Activated gamma-delta T cell treated with Interleukin-2 at 50 U/mL for 16 hours (primary cell): Measurements from ENCODE around the gene PGBD4.
A peak's percentile ranks its signal among the peaks of the same experiment; 100 is the strongest.

ENCODE experiments used
- DNase-seq: peaks from one replicate; pipeline ENCODE4 v3.0.0-alpha.2; 2020

PGBD4 gene

DNA sequence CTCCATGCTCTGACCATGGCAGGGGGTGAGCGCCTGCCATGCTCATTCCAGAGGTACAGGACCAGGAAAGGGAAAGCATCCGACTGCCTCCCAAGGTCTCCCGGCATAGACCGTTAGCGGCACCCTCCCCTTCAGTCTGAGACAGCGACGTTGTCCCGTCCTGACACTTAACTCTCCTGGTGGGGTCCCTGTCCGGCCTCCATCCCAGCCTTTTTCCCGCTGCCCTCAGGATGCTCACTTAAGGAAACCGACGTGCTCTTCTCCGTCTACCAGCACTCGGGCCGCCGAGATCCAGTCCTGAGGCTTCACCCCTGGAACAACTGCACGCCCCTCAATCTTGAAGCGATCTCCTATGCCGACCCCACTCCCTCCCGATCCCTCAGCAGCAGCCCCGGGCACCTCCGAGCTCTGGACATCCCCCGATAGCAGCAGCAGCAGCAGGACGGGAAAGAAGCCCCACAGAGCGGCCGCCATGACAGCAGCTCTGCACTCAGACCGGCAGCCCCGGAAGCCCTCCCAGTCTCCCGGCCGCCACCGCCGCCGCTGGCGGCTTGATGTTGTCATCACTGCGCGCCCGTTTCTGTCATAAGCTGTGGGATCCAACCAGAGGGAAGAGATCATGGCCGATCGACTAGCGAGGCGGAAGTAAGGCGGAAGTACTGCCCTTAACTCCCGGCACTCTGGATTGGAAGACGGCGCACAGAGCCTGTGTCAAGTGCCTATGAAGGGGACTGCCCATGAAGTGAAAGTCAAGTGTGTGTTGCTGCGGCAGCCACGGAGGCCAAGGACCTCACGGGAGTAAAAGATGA lies at the start of gene PGBD4, which contains the start of gene EMC7:
PGBD4 (plus strand) TSS at position 718 of the 809 bp plus-strand sequence. CDS start 449 bp downstream, outside the sequence.
EMC7 (minus strand) TSS at position 497 of the 809 bp plus-strand sequence; CDS start at position 474, 23 bp downstream.
- DNase-seq, result peak; percentile 99

DNA sequence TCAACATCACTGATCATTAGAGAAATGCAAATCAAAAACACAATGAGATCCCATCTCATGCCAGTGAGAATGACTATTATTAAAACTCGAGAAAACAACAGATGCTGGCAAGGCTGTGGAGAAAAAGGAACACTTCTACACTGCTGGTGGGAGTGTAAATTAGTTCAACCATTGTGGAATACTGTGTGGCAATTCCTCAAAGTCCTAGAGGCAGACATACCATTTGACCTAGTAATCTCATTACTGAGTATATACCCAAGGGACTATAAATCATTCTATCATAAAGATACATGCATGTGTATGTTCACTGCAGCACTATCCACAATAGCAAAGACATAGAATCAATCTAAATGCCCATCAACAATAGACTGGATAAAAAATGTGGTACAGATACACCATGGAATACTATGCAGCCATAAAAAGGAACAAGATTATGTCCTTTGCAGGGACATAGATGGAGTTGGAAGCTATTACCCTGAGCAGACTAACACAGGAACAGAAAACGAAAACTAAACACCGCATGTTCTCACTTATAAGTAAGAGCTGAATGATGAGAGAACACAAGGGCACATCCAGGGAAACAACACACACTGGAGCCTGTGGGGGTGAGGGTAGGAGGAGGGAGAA lies 47.7 kb upstream of the PGBD4 start:
- DNase-seq, result no peak

DNA sequence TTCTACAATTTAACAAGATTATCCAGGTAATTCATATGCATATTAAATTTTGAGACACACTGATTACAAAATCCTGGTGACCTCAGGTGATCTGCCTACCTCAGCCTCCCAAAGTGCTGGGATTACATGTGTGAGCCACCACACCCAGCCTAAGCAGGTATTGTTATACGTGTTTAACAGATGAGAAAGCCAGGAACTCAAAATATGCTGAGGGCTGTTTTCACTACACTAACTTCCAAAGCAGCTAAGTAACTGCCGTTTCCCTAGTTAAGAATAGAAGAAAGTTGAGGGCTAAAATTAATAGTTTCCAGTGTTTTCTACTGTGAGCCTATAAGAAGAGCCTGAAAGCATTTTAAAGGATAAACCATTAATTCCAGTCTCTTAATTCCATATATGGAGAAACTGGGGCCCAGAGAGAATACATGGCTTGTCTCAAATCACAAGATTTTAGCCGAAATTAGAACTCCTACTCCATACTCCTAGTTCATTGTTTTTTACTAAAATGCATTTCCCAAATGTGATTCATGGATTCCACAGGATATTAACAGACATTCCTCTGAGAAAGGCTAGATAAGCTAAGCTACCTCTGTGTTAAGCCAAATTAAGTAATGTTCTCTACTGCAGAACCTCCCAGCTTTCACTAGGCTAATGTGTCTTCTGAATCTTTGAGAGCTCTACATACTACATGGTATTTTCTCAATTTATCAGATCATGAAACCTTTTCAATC lies 45.9 kb upstream of the PGBD4 start:
- no peak for DNase-seq

DNA sequence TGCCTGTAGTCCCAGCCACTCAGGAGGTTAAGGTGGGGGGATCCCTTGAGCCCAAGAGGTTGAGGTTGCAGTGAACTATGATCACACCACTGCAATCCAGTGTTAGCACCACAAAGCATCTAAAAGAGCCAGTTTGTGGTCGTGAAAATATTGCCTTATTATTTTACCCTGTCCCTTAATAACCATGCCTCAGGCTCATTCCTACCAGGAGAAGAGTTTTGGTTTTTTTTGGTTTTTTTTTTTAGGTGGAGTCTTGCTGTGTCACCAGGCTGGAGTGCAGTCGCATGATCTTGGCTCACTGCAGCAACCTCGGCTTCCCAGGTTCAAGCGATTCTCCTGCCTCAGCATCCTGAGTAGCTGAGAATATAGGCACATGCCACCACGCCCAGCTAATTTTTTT lies 45.0 kb upstream of the PGBD4 start:
- DNase-seq, result no peak

DNA sequence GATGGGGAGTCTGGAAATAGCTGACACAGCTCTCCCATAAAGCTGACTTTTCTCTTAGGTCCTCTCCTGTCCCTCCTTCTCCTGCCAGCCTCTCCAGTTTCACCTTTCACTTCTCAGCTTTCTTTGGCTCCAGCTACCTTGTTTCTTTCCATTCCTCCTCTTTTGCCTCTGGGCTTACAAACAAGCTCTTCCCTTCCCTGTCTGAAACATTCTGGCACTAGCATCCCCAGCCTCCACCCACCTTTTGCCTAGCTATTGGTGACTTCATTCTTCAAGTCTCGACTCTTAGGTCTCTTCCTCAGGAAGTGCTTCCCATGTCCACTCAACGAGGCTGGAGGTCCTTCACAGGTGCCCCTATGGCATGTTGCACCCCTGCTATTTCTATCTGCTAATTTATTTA lies 42.4 kb upstream of the PGBD4 start:
- no peak for DNase-seq

DNA sequence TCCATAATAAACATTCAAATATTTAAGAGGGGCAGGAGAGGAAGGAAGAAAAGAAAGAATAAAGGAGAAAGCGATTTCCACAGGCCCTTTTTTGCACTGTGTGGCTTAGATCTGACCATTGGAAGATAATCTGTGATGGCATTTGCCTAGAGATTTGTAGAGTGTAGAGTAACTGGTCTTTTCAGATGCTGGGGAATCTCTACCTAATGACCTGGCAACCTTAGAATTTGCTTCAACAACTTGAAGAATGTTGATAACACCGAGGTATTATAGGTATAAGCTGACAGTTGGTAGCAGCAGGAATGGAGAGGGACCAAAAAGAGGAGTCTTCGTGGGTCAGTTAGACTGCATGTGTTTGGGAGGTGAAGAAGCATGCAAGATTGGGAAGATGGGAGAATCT lies 41.9 kb upstream of the PGBD4 start:
- no peak for DNase-seq

DNA sequence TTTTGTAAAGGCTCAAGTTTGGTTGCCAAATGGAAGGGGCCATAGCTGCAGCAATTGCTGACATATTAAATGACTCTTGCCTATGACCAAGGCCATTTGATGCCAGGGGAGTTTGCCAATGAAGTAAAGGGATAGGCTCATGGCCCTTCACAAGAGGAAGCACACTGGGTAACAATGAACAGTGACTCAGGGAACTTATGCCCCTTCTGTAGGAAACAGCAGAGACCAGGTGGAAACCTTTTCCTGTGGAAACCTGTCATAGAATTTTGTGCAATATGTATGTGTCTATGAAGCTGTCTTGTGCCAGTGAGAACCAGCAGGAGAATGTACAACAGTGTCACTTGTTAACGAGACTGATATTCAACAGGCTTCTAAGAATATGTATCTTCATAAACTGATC lies 37.4 kb upstream of the PGBD4 start:
- no peak for DNase-seq

DNA sequence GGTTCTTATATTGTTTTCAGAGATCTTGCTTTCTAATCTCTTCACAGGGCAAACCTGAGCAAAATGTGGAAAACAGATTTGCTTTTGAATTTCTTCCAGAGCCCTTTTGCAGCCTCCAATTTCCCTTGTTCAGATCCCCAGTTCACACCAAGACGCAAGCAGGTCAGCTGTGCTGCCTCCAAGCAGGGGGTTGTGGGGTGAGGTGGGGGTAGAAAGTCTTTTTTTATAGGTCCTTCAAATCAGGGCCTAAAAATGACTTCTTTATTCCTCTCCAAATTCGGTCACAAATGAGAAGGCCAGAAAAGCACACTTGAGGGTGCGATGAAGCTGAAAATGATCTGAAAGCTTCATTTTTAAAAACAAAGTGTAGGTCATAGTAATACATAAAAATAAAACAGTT lies 36.6 kb upstream of the PGBD4 start:
- DNase-seq, result no peak

DNA sequence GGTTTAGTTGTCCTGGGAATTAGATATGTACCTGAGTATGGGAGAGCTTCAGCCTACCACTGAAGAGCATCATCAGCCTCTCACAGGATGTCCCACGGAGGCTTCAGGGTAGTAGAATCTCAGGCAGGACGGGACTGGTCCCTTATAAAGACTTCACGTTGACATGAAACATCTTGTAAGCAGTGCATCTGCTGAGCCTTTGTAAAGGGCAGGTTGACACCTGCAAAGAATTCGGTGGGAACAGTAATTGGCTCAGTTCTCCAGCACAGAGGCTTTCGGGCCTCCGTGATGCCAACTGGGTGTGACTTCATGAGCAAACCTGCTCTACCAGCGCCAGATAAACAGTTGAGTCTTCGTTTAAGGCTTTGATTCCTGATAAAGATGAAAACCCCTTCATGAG lies 35.9 kb upstream of the PGBD4 start:
- DNase-seq, result no peak

DNA sequence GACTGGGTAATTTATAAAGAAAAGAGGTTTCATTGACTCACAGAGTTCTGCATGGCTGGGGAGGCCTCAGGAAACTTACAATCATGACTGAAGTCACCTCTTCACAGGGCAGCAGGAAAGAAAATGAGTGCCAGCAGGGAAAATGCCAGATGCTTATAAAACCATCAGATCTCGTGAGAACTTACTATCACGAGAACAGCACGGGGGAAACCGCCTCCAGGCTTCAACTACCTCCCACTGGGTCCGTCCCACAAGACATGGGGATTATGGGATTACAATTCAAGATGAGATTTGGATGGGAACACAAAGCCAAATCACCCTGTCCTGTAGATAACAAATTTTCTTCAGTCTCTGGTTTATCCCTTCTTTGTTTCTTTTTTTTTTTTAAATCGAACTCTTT lies 31.9 kb upstream of the PGBD4 start:
- DNase-seq, result no peak

DNA sequence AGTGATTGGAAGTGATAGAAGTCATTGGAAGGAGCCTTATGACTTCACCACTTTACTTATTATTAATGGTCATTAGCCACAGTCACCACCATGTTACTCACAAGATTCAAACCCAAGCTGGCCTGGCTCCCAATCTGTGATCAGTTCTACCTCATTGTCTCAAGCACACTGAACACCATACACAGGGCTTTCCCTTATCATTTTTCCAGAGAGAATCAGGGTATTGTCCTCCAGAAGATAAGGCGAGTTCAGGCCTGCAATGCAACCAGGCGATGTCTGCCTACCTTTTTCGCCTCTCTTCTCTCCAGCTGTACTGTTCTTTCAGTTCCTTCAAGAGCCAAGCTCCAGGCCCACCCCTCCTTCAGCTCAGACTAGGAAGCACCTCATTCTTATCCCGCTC lies 25.1 kb upstream of the PGBD4 start:
- no peak for DNase-seq

DNA sequence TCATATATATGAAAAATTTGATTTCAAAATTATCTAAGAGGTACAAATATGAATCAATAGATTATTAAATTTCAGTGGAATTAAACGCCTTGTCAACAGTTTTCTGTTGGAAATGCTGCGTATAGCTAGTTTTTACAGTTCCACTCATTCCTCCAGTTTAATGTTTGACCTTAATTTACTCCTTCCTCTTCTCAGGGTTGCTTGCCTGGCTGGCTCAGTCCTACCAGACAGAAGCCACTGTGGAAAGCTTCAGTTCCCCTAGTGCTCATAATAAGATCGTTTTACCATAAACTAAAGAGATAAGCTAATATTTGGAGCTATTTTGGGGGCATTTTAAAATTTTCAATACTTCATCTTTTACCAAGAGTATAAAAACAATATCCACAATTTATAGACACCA lies 23.0 kb upstream of the PGBD4 start:
- DNase-seq, result no peak

DNA sequence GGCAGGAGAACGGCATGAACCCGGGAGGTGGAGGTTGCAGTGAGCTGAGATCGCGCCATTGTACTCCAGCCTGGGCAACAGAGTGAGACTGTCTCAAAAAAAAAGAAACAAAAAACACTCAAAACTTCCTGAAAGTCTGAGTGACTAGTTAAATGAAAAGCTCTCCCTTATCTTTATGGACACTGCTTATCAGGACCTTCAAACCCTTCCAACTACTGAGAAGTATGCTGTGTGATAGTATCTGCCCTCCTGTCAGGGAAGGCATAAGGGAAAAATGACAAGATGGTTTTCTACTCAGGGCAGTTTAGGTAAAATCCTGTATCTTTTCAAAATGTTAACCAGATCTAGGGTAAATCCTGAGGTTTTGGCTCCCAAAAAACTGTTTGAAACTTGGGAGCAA lies 22.0 kb upstream of the PGBD4 start:
- DNase-seq, result no peak

DNA sequence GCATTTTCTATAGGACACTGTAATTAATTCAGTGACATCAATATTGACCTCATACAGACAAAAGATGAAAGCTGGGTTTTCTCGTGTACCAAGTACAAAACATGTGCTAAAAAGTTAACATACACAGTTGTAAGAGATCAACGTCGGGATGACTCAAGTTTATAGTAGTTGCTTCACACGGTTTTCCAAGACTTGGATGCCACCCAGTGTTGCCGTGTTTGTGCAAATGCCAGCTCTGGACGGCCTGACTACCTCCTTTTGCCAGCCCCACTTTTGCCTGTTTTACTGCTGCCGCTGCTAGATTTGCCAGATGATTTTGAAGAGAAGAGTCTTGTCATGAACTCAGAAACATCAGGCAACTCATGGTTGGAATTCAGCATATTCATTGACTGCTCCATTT lies 17.8 kb upstream of the PGBD4 start:
- no peak for DNase-seq

DNA sequence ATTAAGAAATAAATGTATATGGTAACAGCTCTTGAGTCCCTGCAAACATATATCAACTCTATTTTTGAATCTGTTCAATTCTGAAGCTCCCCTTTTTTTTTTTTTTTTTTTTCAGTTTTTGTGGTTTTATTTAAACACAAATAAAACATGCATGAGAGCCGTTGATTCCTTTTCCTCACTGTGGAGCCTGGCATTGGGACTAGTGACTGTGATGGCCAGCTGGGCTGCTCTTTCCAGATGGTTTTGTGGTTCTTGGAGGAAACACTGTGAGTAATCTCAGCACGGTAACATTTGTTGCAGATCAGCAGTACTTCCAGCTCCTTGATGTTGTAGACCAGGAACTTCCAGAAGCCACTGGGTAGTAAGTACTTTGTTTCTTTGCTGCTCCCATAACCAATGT lies 16.1 kb upstream of the PGBD4 start:
- DNase-seq, result no peak

DNA sequence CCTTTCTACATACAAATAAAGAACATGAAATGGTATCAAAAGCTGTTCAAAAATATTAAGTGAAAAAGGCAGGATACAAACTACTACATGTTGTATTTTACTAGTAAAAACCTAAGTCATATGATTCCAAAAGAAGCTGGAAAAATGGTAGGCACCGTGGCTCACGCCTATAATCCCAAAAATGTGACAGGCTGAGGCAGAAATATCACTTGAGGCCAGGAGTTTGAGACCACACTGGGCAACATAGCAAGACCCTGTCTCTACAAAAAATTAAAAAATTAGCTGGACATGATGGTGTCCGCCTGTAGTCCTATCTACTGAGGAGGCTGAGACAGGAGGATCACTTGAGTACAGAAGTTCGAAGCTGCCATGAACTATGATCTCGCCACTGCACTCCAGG lies 2.0 kb upstream of the PGBD4 start:
- DNase-seq, result no peak

DNA sequence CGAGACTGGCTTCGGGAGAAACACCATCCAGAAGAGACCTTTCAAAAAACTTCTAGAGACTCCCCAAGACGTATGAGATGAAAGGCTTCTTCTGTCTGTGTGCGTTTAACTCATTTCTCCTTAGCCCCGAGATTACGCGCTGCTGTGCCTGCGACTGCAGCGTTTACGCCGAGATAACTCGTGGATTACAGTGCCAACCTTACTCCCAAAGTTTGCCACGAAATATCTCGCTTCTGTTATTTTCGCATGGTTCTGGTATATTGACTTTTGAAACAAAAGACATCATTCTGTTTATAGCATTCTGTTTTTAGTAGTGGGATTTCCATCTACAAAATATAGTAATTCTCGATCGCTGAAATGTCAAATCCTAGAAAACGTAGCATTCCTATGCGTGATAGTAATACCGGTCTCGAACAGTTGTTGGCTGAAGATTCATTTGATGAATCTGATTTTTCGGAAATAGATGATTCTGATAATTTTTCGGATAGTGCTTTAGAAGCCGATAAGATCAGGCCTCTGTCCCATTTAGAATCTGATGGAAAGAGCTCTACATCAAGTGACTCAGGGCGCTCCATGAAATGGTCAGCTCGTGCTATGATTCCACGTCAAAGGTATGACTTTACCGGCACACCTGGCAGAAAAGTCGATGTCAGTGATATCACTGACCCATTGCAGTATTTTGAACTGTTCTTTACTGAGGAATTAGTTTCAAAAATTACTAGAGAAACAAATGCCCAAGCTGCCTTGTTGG lies 467 bp downstream of the PGBD4 start:
- DNase-seq, result no peak

DNA sequence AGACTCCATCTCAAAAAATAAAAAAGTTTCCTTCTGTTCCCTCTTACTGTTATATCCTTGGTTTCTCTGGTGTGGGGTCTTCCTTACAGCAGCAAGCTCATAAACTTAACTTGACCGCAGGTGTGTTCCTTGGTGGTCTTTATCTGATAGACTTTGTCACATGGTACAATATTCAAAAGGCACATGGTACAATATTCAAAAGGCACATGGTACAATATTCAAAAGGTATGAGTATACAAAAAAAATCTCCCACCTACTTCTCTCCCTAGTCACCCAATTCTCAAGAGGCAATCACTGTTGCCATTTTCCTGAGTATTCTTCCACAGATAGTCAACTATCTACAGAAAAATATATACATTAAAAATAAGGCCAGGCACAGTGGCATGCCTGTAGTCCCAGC lies 4.5 kb downstream of the PGBD4 start:
- DNase-seq, result no peak

DNA sequence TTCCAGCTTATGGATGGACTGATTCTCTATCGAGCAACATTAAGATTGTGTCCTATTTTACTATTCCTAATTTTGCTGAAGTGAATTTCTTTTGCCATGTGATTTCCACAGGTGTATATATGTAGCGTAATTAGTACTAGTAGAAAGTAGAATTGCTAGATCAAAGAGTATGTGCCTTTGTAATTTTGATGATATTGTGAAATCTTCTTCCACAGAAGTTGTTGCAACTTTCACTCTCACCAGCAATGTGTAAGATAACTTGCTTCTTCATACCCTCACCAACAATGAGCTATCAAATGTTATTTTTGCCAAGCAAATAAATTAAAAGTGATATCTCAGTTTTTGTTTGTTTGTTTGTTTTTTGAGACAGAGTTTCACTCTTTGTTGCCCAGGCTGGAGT lies 5.4 kb downstream of the PGBD4 start:
- DNase-seq, result no peak

DNA sequence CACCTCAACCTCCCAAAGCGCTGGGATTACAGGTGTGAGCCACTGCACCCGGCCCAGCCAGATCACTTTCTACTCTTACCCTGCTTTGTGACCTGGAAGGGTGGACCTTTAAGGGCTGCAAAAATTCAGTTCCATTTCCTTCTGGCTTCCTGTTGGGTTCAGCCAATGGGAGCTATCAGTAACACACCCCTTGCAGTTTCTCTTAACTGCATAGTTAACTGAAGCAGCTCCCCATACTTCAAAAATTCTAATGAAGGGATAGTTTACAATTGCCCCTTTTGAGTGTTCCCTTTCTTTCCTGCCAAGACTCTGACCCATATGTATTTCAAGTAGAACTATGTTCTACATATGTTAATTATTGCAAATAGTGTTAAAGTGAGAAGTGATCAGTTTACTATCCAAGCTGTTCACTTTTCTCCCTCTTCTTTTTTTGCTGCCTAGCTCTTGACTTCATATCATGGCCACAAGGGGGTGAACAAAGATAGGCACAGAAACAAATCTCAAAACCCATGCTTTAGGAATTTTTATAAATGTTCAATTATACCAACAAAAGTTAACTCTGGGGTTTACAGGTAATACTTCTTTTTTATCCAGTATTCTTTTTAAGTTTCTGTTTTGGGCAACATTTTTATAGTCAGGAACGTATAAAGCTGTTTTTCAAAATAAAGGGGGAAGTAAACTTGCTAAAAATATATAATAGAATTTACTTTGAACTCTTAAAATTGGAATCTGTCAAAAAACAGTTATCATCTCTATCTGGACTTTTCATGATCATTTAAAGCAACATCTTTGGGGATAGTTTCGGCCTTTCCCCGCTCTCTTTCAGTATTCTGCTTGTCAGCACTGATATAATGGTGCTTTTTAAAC lies 8.1 kb downstream of the PGBD4 start:
- no peak for DNase-seq

DNA sequence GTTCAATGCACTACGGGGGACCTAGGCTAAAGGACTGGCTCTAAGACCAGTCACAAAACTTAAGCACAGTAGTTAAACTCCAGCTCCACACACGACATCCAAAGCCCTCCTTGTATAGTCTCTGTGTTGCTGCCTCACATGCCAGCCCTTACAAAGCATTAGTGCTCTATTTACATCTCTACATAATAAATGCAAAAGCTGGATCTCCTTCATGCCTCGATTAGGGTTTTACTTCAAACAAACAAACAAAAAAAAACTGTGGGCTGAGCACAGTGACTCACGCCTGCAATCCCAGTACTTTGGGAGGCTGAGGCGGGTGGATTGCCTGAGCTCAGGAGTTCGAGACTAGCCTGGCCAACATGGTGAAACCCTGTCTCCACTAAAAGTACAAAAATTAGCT lies 9.6 kb downstream of the PGBD4 start:
- no peak for DNase-seq

DNA sequence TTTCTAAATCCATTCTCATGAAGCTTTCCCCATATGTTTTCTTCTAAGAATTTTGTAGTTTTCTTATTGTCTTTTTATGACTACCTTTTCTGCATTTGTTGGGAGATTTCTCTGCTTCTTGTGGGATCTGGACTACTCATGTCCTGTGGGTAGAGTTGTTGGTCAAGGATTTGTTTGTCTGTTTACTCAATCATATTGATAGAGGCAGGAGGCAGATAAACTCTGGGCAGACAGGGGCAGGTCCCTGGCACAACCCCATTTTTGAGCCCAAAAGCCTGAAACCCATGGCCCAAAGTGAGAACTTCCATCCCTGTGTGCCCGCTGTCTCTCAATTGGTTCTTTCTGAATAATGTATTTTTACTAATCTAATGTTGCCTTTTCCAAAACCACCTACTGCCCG lies 12.3 kb downstream of the PGBD4 start:
- DNase-seq, result no peak
